ENCODE measurements around the gene PPIP5K1.

GRCh38 chr15:43508991-43509659, 80.9 kb downstream of the PPIP5K1 start:
- no peak for TF ChIP-seq TAF1 (IDR thresholded peaks at IDR 0.05; ENCODE audit: borderline replicate concordance, low read depth, low read length)
- TF ChIP-seq POLR2AphosphoS5 (IDR thresholded peaks at IDR 0.05; ENCODE audit: low read depth, low read length) = no peak

All from GM12892 (cell line).